ENCODE measurements around the gene METRN.
"Not testable (repeated sequence)": the region's sequence is repeated elsewhere in the genome, so short reads cannot be mapped to it uniquely, and the experiment has no call there.

The METRN gene

GRCh38 chr16:678209-678857 is 36.6 kb upstream of the METRN start:
- no peak for DNase-seq

DNA sequence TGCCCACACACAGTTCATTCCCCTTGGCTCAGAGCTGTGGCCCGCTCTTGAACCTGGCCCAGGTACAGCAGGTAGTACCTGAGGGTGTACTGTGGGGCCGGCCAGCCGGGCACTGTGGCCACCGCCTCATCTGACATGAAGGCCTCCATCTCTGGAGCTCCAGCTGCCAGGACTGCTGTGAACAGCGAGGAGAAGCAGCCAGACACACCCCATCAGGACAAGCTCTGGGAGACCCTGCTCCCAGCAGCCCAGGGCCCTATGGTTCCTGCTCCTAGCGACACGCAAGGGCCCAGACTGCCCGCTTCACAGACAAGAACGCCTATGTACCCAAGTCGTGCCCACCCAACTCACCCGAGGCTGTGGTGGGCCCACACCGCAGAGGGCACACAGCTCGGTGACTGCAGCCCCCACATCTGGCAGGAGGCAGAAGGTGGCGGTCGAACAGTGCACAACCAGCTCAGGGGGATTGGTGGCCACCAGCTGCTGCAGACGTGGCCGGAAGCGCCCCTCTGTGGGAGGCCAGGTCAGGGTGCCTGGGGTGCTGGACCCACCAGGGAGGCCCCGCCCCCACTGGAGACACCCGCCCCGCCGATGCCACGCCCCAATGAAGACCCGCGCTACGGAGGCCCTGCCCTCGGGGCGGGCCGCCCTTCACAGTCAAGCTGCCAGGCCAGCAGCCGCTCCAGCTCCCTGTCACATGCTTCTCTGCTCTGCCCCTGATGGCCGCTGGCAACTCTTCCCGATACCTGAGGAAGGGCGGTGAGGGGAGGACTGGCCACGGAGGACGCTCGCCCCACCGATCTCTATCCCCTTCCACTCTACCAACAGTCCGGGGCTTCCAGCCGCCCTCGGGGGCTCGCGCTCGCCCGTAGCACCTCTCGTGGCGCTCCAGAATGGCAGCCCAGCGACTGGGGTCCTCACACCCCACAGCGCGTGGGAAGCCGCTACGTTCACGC is 35.8 kb upstream of the METRN start:
- peak; percentile 64 to 75 for DNase-seq

DNA sequence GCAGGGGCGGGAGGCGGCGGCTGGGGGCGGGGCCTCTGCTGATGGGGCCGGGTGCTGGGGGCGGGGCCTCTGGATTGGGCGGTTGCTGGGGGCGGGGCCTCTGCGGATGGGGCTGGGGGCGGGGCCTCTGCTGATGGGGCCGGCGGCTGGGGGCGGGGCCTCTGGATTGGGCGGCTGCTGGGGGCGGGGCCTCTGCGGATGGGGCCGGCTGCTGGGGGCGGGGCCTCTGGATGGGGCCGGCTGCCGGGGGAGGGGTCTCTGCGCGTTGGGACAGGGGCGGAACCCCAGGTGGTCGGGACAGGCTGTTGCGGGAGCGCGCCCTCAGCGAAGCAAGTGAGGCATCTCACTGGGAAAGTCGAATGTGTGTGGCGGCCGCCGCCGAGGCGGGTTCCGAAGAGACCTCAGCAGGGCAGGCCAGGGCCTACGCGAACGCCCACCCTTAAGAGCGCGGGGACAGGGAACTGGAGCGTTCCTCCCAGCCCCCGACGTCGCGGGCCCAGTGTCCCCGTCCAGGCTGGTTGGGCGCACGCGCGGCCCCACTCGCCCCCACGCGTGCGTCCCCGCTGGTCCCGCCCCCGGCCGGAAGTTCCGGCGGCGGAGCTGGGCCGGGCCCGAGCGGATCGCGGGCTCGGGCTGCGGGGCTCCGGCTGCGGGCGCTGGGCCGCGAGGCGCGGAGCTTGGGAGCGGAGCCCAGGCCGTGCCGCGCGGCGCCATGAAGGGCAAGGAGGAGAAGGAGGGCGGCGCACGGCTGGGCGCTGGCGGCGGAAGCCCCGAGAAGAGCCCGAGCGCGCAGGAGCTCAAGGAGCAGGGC is 34.9 kb upstream of the METRN start, which contains the start of gene STUB1:
STUB1 (plus strand) TSS at position 597 of the 811 bp plus-strand sequence; CDS start at position 713, 116 bp downstream.
- peak; percentile 92 to 93 for DNase-seq

- no peak for DNase-seq
Observed at GRCh38 chr16:680625-680945, 34.3 kb upstream of the METRN start.

DNA sequence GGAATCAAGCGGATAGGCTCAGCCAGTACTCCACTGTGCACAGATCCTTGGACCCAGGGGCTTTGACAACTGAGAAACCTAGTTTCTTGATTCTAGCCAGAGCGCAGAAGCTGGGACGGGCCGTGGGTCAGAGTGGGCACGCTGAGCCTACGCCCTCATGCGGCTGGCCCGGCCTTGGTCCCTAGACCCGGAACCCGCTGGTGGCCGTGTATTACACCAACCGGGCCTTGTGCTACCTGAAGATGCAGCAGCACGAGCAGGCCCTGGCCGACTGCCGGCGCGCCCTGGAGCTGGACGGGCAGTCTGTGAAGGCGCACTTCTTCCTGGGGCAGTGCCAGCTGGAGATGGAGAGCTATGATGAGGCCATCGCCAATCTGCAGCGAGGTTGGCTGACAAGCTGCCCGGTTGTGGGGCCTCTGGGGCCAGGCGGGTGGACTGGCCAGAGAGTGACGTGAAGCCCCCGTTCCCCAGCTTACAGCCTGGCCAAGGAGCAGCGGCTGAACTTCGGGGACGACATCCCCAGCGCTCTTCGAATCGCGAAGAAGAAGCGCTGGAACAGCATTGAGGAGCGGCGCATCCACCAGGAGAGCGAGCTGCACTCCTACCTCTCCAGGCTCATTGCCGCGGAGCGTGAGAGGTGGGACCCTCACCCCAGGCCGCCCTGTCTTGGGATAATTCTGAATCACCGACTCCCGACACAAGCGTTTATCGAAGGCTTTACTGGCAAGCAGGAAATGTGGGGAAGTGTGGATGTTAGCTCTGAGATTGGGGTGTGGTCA is 33.8 kb upstream of the METRN start:
- DNase-seq: no peak

- no peak for DNase-seq
Observed at GRCh38 chr16:681746-682427, 33.0 kb upstream of the METRN start.

DNA sequence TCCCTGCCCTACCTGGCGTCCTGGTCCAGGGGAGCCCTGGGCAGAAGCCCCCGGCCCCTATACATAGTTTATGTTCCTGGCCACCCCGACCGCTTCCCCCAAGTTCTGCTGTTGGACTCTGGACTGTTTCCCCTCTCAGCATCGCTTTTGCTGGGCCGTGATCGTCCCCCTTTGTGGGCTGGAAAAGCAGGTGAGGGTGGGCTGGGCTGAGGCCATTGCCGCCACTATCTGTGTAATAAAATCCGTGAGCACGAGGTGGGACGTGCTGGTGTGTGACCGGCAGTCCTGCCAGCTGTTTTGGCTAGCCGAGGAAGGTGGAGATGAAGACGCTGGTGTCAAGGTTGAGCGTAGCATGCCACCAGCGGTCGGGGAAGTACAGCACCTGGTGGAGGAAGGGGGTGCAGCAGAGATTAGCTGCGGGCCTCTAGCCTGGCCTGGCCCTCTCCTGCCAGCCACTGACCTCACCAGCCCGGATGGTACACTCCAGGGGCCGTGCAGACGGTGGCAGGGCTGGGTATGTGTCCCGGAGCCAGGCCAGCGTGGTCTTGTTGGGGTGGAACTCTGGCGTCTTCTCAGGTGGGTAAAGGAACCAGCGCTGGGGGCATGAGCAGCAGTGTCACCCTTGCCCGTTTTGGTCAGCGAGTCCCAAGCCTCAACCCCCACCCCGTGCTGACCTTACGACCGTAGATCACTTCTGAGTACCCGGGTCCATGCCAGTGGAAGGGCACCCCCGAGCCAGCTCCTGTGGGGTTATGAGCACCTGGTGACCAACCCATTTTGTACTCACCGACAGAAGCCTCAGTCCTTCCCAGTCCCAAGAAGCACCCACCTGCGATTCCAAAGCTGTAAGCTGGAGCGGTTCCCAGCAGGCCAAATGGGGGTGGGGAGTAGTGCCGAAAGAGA is 32.2 kb upstream of the METRN start:
- no peak for DNase-seq

DNA sequence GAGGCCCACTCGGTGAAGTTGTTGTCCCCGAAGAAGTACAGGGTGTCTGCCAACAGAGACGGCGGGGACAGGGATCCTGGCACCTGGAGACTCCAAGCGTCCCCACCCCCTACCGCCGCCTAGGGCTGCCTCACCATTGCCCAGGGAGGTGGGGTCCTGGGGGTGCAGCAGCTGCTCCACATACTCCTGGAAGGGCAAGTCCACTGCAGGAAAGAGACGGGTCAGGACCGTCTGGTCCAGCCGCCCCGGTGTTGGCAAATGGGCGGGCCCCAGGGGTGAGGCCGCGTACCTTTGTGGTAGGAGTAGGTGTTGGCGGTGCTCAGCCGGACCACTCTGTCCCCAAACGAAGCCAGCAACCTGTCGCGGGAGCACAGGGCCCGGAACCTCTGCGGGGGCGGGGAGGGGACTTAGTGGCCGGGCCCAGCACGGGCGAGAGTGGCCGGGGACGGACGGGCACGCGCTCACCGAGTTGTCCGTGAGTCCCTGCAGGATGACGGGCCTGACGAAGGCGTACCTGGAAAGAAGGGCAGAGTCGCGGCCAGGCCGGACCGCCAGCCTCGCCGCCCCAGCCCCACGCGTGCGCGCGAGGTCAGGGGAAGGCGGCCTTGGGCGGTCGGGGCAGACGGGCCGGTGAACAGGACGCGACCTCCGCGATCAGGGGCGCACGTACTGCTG is 31.4 kb upstream of the METRN start:
- no peak for DNase-seq

- peak; percentile 97 to 99 for DNase-seq
Observed at GRCh38 chr16:684071-684794, 30.7 kb upstream of the METRN start, which contains the start of gene JMJD8. JMJD8 (minus strand) TSS chr16:684334; CDS start chr16:684319, 15 bp downstream.

- peak; percentile 76 to 89 for DNase-seq
Observed at GRCh38 chr16:684961-685696, 29.8 kb upstream of the METRN start.

DNA sequence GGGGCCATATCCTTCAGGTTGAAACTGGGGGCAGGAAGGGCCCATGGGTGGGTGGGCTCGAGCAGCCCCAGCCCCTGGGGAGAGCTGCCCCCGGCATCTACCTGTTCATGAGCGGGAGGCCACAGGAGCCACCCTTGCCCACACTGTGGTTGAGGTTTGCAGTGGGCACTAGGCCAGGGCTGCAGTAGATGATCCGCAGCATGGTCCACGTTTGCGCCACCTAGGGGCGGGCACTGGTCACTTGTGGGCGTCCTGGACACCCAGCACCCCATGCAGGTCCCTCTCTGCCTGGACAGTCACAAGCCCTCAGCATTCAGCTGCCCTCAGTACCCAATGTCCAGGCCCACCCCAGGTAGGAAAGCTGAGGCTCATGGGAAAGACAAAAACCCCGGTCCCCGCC is 29.0 kb upstream of the METRN start:
- DNase-seq: peak in 1 of 2 experiments; percentile 35

GRCh38 chr16:686459-687260 is 28.3 kb upstream of the METRN start:
- no peak for DNase-seq

DNA sequence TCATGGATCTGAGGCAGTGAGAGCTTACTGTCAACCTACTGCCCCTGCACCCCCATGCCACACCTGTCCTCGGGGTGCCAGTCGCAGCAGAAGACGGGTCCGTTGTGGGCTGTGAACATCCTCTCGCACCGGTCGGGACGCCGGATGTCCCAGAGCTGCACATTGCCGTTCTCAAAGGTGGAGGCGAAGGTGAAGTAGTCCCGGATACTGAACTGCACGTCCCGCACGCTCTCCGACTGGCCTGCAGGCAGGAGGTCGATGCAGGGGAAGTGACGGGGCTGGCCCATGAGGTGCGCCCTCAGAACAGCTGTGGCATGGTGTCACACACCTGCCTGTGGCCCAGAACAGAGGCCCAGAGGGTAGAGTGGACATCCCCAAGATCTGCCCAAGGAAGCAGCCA is 27.4 kb upstream of the METRN start:
- DNase-seq: no peak

GRCh38 chr16:689175-689897 is 25.6 kb upstream of the METRN start:
- no peak for DNase-seq

GRCh38 chr16:691242-691641 is 23.7 kb upstream of the METRN start:
- DNase-seq: not testable (repeated sequence)

- no peak for DNase-seq
Observed at GRCh38 chr16:692356-693108, 22.4 kb upstream of the METRN start.

All from NCI-H187 (cell line).